H1 (cell line): ENCODE measurements around the gene PRKD1.

Experiments
- CTCF ChIP-seq, 3 experiments: IDR thresholded peaks; 1 replicate in 2 of 3; 2 replicates in 1 of 3; pipeline versions ENCODE4 v1.5.1 to v1.6.1; 2011; ENCODE audit warnings: low read length in 3 of 3, mild to moderate bottlenecking in 3 of 3, inconsistent platforms in 2 of 3, low read depth in 1 of 3, moderate library complexity in 1 of 3; ENCODE audit not compliant: insufficient read depth in 1 of 3; ENCODE audit errors: control extremely low read depth in 1 of 3
- EZH2 ChIP-seq: fragments of 200-600 bp; sonication (generic); IDR thresholded peaks from 2 replicates; pipeline ENCODE4 v1.7.1; 2012; ENCODE audit warnings: low read depth, mild to moderate bottlenecking, moderate library complexity, low read length, inconsistent platforms; ENCODE audit not compliant: severe bottlenecking
- NRF1 ChIP-seq: IDR thresholded peaks from 2 replicates; pipeline ENCODE4 v1.6.1; 2011; ENCODE audit warnings: mild to moderate bottlenecking, low read depth, low read length, improper control_type of control experiment
- POLR2A ChIP-seq, 2 experiments: IDR thresholded peaks; 1 replicate in 1 of 2; 2 replicates in 1 of 2; pipeline ENCODE4 v1.6.1; 2011; ENCODE audit warnings: low read depth in 2 of 2, low read length in 2 of 2, mild to moderate bottlenecking in 2 of 2; ENCODE audit errors: control extremely low read depth in 1 of 2
- POLR2AphosphoS5 ChIP-seq: IDR thresholded peaks from 2 replicates; pipeline ENCODE4 v1.6.1; 2011; ENCODE audit warnings: low read depth, low read length
- RNF2 ChIP-seq: fragments of 200-900, 300-1000 bp; sonication (generic); IDR thresholded peaks from 2 replicates; pipeline ENCODE4 v1.7.1; 2016; ENCODE audit warnings: borderline replicate concordance, low read depth, mild to moderate bottlenecking, antibody characterized with exemption, low read length; ENCODE audit not compliant: poor library complexity, severe bottlenecking; ENCODE audit errors: missing control alignments
- SP1 ChIP-seq: IDR thresholded peaks from 2 replicates; pipeline ENCODE4 v1.6.1; 2011; ENCODE audit warnings: low read depth, low read length
- TAF1 ChIP-seq: IDR thresholded peaks from 2 replicates; pipeline ENCODE4 v1.6.1; 2011; ENCODE audit warnings: mild to moderate bottlenecking, low read depth, low read length
- TCF12 ChIP-seq: IDR thresholded peaks from 2 replicates; pipeline ENCODE4 v1.6.1; 2011; ENCODE audit warnings: low read depth, mild to moderate bottlenecking, low read length

- no peak for TF ChIP-seq POLR2AphosphoS5
- TF ChIP-seq POLR2A (IDR thresholded peaks at IDR 0.05; ENCODE audit: control extremely low read depth in 1 of 2, low read depth in 2 of 2, low read length in 2 of 2), result no peak
- no peak for TF ChIP-seq SP1
- TF ChIP-seq CTCF (IDR thresholded peaks at IDR 0.05; ENCODE audit: control extremely low read depth in 1 of 3, insufficient read depth in 1 of 3, low read depth in 1 of 3, low read length in 3 of 3), result no peak
- no peak for TF ChIP-seq NRF1
- no peak for TF ChIP-seq RNF2
- no peak for TF ChIP-seq TAF1
- no peak for TF ChIP-seq EZH2
- TF ChIP-seq TCF12, result no peak
These were observed 256.6 kb downstream of the PRKD1 start for GRCh38 chr14:29671034-29671433.
